BLaER1 (cell line): ENCODE data around the gene ERLIN1.

Experiments
- H3K27ac ChIP-seq: shearing (Covaris generic); formaldehyde crosslinking; 2 replicates; pipeline ENCODE4 v1.8.1; 2022
- H3K27me3 ChIP-seq: shearing (Covaris generic); formaldehyde crosslinking; 2 replicates; pipeline ENCODE4 v1.8.1; 2022
- H3K36me3 ChIP-seq: shearing (Covaris generic); formaldehyde crosslinking; 2 replicates; pipeline ENCODE4 v1.8.1; 2022
- H3K4me1 ChIP-seq: shearing (Covaris generic); formaldehyde crosslinking; 2 replicates; pipeline ENCODE4 v1.8.1; 2022
- H3K4me2 ChIP-seq: shearing (Covaris generic); formaldehyde crosslinking; 2 replicates; pipeline ENCODE4 v1.8.1; 2022
- H3K4me3 ChIP-seq: shearing (Covaris generic); formaldehyde crosslinking; 2 replicates; pipeline ENCODE4 v1.8.1; 2022
- H3K9ac ChIP-seq: shearing (Covaris generic); formaldehyde crosslinking; 2 replicates; pipeline ENCODE4 v1.8.1; 2022
- H3K9me3 ChIP-seq: shearing (Covaris generic); formaldehyde crosslinking; 2 replicates; pipeline ENCODE4 v1.8.1; 2022
- H4K20me1 ChIP-seq: shearing (Covaris generic); formaldehyde crosslinking; 2 replicates; pipeline ENCODE4 v1.8.1; 2022
- Cebpa-rat ChIP-seq: shearing (Covaris generic); IDR thresholded peaks from 2 replicates; pipeline ENCODE4 v1.8.1; 2022

ERLIN1 gene

DNA sequence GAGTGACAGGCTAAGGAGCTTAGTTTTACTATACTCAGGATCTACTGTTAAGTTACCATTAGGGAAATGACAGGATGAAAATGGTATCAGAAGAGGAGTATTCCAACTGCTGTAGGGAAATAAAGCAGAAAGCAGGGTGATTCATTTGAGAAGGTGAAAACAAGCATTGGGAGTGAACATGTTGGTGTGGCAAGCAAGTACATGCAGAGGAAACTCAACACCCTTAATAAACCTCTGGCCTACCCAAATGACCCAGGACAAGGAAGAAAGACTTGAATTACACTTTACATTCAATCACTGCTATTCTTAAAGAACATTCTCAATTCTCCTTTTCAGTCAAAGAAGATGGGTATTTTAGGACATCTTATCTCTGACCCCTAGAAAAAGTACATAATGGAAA is 28.7 kb downstream of the ERLIN1 start:
- no peak overlapping the region for H3K4me2 ChIP-seq
- H3K27ac ChIP-seq = no peak overlapping the region
- H3K9ac ChIP-seq = no peak overlapping the region
- H3K36me3 ChIP-seq = peaks cover 93% of the 10 kb centered on the region
- H3K4me1 ChIP-seq = peaks cover 3% of the 10 kb centered on the region
- H3K9me3 ChIP-seq = peaks cover 9% of the 10 kb centered on the region
- no peak for TF ChIP-seq Cebpa-rat
- H3K27me3 ChIP-seq = no peaks in the 10 kb centered on the region
- peaks cover 19% of the 10 kb centered on the region for H4K20me1 ChIP-seq
- H3K4me3 ChIP-seq = no peak overlapping the region

DNA sequence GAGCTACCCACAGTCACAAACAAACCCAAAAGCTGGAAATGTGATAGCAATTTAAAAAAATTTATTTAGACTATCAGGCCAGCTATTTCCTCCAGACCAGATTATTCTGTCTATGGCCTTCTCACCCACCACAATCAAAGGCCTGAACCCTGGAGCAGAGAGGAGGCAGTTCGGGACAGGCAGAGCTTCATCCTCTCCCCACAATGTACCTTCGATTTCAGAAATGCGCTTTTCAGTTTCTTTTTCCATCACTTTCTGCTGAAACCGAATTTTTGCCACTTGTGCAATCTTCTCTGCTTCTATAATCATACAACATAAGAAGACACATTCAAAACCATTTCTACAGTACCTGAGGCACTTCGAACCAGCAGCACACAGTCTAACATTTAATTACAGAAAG is 29.9 kb downstream of the ERLIN1 start:
- TF ChIP-seq Cebpa-rat = no peak

DNA sequence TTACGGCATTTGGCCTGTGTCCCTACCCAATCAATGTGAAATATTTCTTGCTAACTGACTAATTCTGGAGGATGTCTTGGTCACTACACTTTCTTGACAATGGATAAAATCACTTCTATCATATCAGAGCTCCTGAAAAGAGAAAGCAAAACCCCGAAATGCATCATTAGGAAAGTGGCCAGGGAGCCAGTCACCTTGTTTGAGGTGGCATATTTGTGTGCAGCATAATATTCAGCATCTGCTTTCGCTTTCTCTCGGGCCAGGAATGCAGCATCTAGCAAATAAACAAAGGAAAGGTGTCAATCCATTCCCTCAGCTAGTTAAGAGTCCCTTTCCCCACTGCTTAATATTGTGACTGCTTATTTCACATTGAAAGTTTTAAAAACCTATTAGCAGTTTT is 31.2 kb downstream of the ERLIN1 start:
- H3K4me1 ChIP-seq = peaks cover 28% of the 10 kb centered on the region
- H3K9ac ChIP-seq = no peak overlapping the region
- H3K9me3 ChIP-seq = peaks cover 4% of the 10 kb centered on the region; the same call in 1 of the 2 replicates
- H3K27ac ChIP-seq = no peak overlapping the region
- H3K4me2 ChIP-seq = no peak overlapping the region
- no peak for TF ChIP-seq Cebpa-rat
- peaks cover 16% of the 10 kb centered on the region for H4K20me1 ChIP-seq
- H3K4me3 ChIP-seq = no peak overlapping the region
- peaks cover 95% of the 10 kb centered on the region for H3K36me3 ChIP-seq
- H3K27me3 ChIP-seq = no peaks in the 10 kb centered on the region

More for the DNA sequence above, 29.9 kb downstream of the ERLIN1 start:
- H3K27ac ChIP-seq = no peak overlapping the region
- H3K9ac ChIP-seq = no peak overlapping the region
- H3K36me3 ChIP-seq = peaks cover 93% of the 10 kb centered on the region
- no peak overlapping the region for H3K4me2 ChIP-seq
- H3K9me3 ChIP-seq = peaks cover 9% of the 10 kb centered on the region
- H3K4me1 ChIP-seq = peaks cover 15% of the 10 kb centered on the region
- no peaks in the 10 kb centered on the region for H3K27me3 ChIP-seq
- no peak overlapping the region for H3K4me3 ChIP-seq
- H4K20me1 ChIP-seq = peaks cover 16% of the 10 kb centered on the region

DNA sequence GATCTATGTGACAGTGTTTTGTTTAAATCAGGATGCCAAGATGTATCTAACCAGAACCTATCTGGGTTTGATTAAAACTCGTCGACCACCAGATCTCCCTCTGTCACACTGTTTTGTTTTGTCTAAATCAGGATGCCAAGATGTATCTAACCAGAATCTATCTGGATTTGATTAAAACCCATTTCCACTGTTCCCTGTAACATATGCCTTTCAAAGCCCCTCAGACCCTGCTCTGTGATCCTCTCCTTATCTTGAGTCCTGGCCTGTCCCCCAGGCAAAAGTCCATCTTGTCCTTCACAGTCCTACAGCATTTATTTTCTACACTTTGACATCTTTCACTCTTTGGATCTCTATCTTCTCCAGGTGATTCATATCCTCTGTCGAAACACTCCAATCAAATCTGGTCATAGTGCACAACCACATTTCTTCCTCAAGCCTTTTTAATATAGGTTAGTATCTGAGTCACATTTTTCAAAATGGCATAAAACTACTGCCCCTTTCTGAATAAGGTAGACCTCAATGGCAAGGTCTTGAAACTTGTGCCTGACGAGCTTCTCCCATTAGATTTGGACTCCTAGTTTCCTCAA is 32.5 kb downstream of the ERLIN1 start:
- H3K36me3 ChIP-seq = peaks cover 88% of the 10 kb centered on the region
- no peak overlapping the region for H3K4me2 ChIP-seq
- H3K27me3 ChIP-seq = no peaks in the 10 kb centered on the region
- peaks cover 23% of the 10 kb centered on the region for H4K20me1 ChIP-seq
- H3K27ac ChIP-seq = no peak overlapping the region
- no peak for TF ChIP-seq Cebpa-rat
- peaks cover 41% of the 10 kb centered on the region for H3K4me1 ChIP-seq
- no peaks in the 10 kb centered on the region for H3K9me3 ChIP-seq
- H3K4me3 ChIP-seq = no peak overlapping the region
- no peak overlapping the region for H3K9ac ChIP-seq

DNA sequence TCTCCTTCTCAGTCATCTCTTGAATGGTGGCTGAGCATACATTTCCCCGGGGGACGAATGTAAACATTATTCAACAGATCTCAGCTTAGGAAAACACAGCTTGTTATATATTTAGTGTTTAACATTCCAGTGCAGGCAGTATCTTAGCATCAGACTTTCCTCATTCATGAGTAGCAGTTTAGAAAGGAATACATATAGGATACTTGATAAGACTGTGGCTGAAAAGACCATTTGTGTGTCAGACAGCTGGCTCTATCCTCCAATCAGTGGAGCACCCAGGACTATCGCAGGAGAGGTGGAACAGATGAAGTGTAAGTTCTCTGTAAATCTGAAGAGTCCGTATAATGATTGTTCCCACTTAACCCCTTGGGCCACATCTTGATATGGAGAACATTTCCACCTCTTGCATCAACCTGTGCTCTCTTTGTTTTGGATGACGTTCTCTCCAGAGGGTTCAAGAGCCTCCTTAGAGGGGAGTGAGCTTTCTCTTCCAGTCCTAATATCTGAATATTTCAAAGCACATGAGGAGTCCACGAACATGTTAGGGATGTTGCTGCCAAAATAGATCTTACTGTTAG is 34.0 kb downstream of the ERLIN1 start:
- H3K27ac ChIP-seq = no peak overlapping the region
- no peak overlapping the region for H3K4me3 ChIP-seq
- peaks cover 12% of the 10 kb centered on the region; the same call in 1 of the 2 replicates for H4K20me1 ChIP-seq
- H3K36me3 ChIP-seq = peaks cover 73% of the 10 kb centered on the region
- no peaks in the 10 kb centered on the region for H3K27me3 ChIP-seq
- no peak overlapping the region for H3K9ac ChIP-seq
- no peaks in the 10 kb centered on the region for H3K9me3 ChIP-seq
- peaks cover 45% of the 10 kb centered on the region for H3K4me1 ChIP-seq
- no peak for TF ChIP-seq Cebpa-rat
- peak overlapping the region; percentile 48 for H3K4me2 ChIP-seq

DNA sequence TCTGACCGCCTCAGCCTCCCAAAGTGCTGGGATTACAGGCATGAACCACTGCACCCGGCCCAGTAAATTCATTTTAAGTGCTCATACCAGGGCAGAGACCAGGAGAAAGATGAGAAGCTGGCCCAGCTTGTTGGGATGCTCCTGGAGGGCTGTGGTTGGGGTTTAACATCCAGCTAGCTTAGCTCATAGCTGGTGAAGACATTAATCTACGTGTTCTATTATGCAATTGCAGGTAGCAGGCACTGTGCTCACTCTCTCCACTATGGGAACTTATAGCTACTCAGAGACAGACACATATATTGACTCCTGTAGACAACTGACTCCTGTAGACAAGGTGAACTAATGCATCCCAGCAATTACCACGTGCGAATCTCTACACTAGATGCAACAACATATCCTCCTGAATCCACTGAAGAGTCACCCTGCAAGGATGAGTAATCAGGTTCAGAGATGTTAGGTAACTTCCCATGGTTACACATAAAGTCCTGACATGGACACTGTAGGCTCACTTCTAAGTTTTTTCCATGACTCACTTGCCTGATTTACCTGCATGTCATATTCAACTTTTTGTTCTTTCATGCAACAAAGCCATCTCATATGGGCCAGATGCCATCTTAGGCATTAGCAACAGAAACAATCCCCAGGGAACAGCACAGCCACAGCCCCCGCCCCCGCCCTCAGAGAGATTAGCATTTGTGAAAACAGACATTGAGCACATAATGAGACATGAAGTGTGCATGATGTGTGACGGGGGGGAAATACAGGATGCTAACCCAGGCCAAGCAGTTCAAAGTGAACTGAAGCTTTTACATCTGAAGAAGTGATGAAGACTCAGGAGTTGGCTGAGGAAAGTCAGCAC is 37.2 kb downstream of the ERLIN1 start:
- Histone ChIP-seq H3K4me2 (peak overlapping the region; percentile 65), H3K4me3 (no peak overlapping the region), H3K9me3 (no peaks in the 10 kb centered on the region), H3K36me3 (peaks cover 42% of the 10 kb centered on the region), H3K27me3 (no peaks in the 10 kb centered on the region), H4K20me1 (peaks cover 7% of the 10 kb centered on the region; the same call in 1 of the 2 replicates), H3K4me1 (peaks cover 45% of the 10 kb centered on the region), H3K27ac (0 out of 2 replicates have a peak overlapping the region, but pooled peaks have one; percentile 61), H3K9ac (peak overlapping the region; percentile 18; the same call in 1 of the 2 replicates)
- TF ChIP-seq Cebpa-rat = no peak

DNA sequence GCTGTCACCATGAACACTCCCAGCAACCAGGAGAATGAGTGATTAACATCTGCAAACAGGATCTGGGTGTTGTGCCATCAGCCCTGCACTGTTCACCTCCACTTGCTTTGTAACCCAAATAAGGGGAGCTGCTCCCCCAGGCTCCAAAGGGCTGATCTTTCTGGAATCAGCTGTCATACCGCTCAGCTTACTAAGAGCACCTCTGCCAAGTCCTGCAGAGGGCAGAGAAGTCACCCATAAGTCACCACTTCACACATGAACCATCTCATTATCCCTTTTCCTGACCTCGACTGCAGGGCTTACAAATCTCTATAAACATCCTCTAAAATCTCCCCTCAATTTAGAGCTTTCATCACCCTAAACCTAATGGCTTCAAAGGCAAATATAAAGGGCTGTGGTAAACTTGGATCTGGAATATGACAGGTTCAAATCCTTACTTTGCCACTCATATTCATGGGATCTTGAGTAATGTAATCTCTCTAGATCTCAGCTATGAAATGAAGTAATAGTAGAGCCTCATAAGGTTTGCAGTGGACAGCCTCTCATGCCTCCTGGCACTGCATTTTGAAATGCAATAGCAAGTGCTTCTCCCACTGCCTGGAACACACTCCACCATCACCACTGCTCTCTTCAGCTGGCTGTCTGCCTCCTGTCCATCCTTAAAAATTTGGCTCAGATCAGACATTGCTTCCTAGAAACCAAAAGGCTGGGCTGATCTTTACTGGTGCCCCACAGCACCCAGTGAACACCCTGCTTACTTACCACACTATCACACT is 38.8 kb downstream of the ERLIN1 start:
- H3K4me2 ChIP-seq = no peak overlapping the region
- no peak overlapping the region for H3K27ac ChIP-seq
- no peaks in the 10 kb centered on the region for H3K9me3 ChIP-seq
- H3K27me3 ChIP-seq = no peaks in the 10 kb centered on the region
- no peak for TF ChIP-seq Cebpa-rat
- peaks cover 41% of the 10 kb centered on the region for H3K4me1 ChIP-seq
- H4K20me1 ChIP-seq = peaks cover 7% of the 10 kb centered on the region; the same call in 1 of the 2 replicates
- no peak overlapping the region for H3K9ac ChIP-seq
- H3K4me3 ChIP-seq = no peak overlapping the region
- H3K36me3 ChIP-seq = peaks cover 26% of the 10 kb centered on the region

DNA sequence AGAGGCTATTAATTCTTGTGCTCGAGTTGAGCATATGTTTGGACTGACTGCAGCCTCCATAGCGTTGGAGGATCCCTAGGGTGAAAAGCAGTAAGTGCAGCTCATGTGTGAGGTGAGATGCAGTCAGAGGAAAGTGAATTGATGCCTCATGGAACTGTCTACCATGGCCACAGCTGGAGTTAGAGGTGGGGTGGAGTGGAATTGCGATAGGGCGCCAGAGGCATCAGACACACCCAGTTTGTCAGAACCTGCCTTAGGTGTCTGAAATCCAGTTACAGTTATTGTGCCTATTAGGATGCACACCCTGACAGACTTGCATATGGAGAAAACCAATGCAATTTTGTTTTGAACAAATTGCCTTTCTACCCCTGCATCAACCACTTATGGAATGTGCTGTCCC is 39.4 kb downstream of the ERLIN1 start:
- Histone ChIP-seq H3K9ac (no peak overlapping the region), H3K36me3 (peaks cover 20% of the 10 kb centered on the region), H3K27me3 (no peaks in the 10 kb centered on the region), H3K4me2 (no peak overlapping the region), H3K4me1 (peaks cover 35% of the 10 kb centered on the region), H3K4me3 (no peak overlapping the region), H3K9me3 (no peaks in the 10 kb centered on the region), H3K27ac (no peak overlapping the region), H4K20me1 (peaks cover 7% of the 10 kb centered on the region; the same call in 1 of the 2 replicates)
- no peak for TF ChIP-seq Cebpa-rat

DNA sequence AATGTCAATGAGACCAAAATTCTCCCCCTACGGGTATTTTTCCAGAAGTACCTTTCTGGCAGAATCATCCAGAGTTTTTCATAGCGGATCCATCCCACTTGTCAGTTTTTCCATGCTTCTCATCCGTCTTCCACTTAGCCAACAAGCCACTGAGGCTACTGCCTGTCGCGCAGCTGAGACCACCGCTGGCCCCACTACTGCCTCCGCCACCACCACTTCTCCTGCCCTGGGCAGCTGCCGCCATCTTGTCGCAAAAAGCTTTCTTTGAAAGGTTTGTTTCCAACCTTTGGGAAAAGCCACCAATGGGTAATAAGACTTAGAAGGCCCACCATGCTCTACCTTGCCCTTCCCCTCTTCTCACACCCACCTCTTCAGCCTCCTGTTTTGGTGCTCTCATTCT is 42.1 kb downstream of the ERLIN1 start:
- H3K27me3 ChIP-seq = no peaks in the 10 kb centered on the region
- no peak overlapping the region for H3K4me3 ChIP-seq
- H3K4me2 ChIP-seq = no peak overlapping the region
- no peak for TF ChIP-seq Cebpa-rat
- no peaks in the 10 kb centered on the region for H4K20me1 ChIP-seq
- no peak overlapping the region for H3K27ac ChIP-seq
- H3K4me1 ChIP-seq = peaks cover 8% of the 10 kb centered on the region
- H3K9ac ChIP-seq = no peak overlapping the region
- no peaks in the 10 kb centered on the region for H3K36me3 ChIP-seq
- H3K9me3 ChIP-seq = no peaks in the 10 kb centered on the region
